CD4-positive, alpha-beta T cell treated with Interleukin-4 for 1 hour (primary cell): Measurements from ENCODE around the gene MAP3K14.

ENCODE experiments used
- DNase-seq, 2 donors: peaks; one replicate each; pipeline ENCODE4 v3.0.0-alpha.2; 2020 to 2022

MAP3K14 gene

GRCh38 chr17:45231481-45232116 lies 85.2 kb downstream of the MAP3K14 start:
- peak; percentile 43 to 51 for DNase-seq

GRCh38 chr17:45230787-45231480 lies 85.9 kb downstream of the MAP3K14 start:
- peak in 1 of 2 donors; percentile 37 for DNase-seq

GRCh38 chr17:45230410-45230786 lies 86.4 kb downstream of the MAP3K14 start:
- DNase-seq, result no peak

GRCh38 chr17:45229681-45230409 lies 87.0 kb downstream of the MAP3K14 start:
- DNase-seq, result peak; percentile 42 to 49

- peak; percentile 89 to 95 for DNase-seq
These were observed 87.9 kb downstream of the MAP3K14 start for GRCh38 chr17:45228763-45229539.

- peak; percentile 36 to 40 for DNase-seq
These were observed 88.7 kb downstream of the MAP3K14 start for GRCh38 chr17:45227926-45228762.

GRCh38 chr17:45227101-45227925 lies 89.5 kb downstream of the MAP3K14 start:
- DNase-seq, result peak; percentile 52 to 65

GRCh38 chr17:45226576-45226975 lies 90.2 kb downstream of the MAP3K14 start:
- no peak for DNase-seq

- DNase-seq, result peak; percentile 97 to 98
These were observed 90.8 kb downstream of the MAP3K14 start for GRCh38 chr17:45225964-45226530.

- peak; percentile 50 to 58 for DNase-seq
These were observed 91.6 kb downstream of the MAP3K14 start for GRCh38 chr17:45225051-45225700.

- peak; percentile 41 for DNase-seq
These were observed 92.2 kb downstream of the MAP3K14 start for GRCh38 chr17:45224671-45225050.

GRCh38 chr17:45223539-45224528 lies 93.0 kb downstream of the MAP3K14 start:
- DNase-seq, result peak; percentile 66 to 76

- no peak for DNase-seq
These were observed 93.8 kb downstream of the MAP3K14 start for GRCh38 chr17:45222996-45223538.

GRCh38 chr17:45222289-45222995 lies 94.4 kb downstream of the MAP3K14 start:
- DNase-seq, result peak; percentile 61 to 69

GRCh38 chr17:45222014-45222288 lies 94.9 kb downstream of the MAP3K14 start:
- DNase-seq, result no peak

- peak; percentile 65 to 73 for DNase-seq
These were observed 95.5 kb downstream of the MAP3K14 start, which contains the start of gene FMNL1 for GRCh38 chr17:45221081-45222013. Gene FMNL1, plus strand, starts transcription at chr17:45221885. Its CDS starts 240 bp downstream, at chr17:45222125.

- no peak for DNase-seq
These were observed 96.7 kb downstream of the MAP3K14 start for GRCh38 chr17:45220079-45220478.
